ENCODE measurements around the gene SOX3. TPM values are rescaled to one million over a fixed set of nuclear protein-coding genes. Genes with fewer than 3 reads are reported as not detected.

SOX3 gene
- total RNA-seq, 6 experiments from 2014 or later, result not detected

GRCh38 chrX:140501940-140502468 is 2.9 kb downstream of the SOX3 start:
- intact Hi-C loops (cut with DNase I), result no loop called here
- H3K27me3 ChIP-seq, result peaks cover 0 to 13% of the 10 kb centered on the region in 2 donors
- 25% methylated on average over 14 of the region's 14 CpGs for WGBS (ENCODE audit: insufficient coverage, low coverage, low lambda C conversion rate, missing lambda C conversion rate)
- H3K36me3 ChIP-seq, result no peaks in the 10 kb centered on the region
- TF ChIP-seq POLR2A (IDR thresholded peaks at IDR 0.05) (no peak), CTCF (IDR thresholded peaks at IDR 0.05) (no peak)
- ATAC-seq (no peak), DNase-seq (no peak)
- H3K27ac ChIP-seq, result no peak overlapping the region
- H3K9me3 ChIP-seq, result no peaks in the 10 kb centered on the region
- no peak overlapping the region for H3K4me3 ChIP-seq
- H3K4me1 ChIP-seq, result no peaks in the 10 kb centered on the region

- intact Hi-C loops (cut with DNase I), result no loop called here
- Histone ChIP-seq H3K36me3 (no peaks in the 10 kb centered on the region), H3K4me3 (no peak overlapping the region), H3K9me3 (no peaks in the 10 kb centered on the region), H3K4me1 (no peaks in the 10 kb centered on the region), H3K27ac (no peak overlapping the region), H3K27me3 (peaks cover 0 to 13% of the 10 kb centered on the region in 2 donors)
- TF ChIP-seq POLR2A (IDR thresholded peaks at IDR 0.05) (no peak), CTCF (IDR thresholded peaks at IDR 0.05) (no peak)
- DNase-seq (no peak), ATAC-seq (no peak)
- WGBS (ENCODE audit: insufficient coverage, low coverage, low lambda C conversion rate, missing lambda C conversion rate), result 11% methylated on average over 9 of the region's 13 CpGs
These were observed 3.5 kb downstream of the SOX3 start for GRCh38 chrX:140501321-140501720.

GRCh38 chrX:140500441-140500840 is 4.4 kb downstream of the SOX3 start:
- DNase-seq (no peak), ATAC-seq (no peak)
- Histone ChIP-seq H3K9me3 (no peaks in the 10 kb centered on the region), H3K4me3 (no peak overlapping the region), H3K27ac (no peak overlapping the region), H3K4me1 (no peaks in the 10 kb centered on the region), H3K36me3 (no peaks in the 10 kb centered on the region), H3K27me3 (peaks cover 0 to 17% of the 10 kb centered on the region in 2 donors)
- intact Hi-C loops (cut with DNase I), result no loop called here
- 5% methylated on average over 9 of the region's 9 CpGs for whole genome bisulfite sequencing (ENCODE audit: insufficient coverage, low coverage, low lambda C conversion rate, missing lambda C conversion rate)
- TF ChIP-seq CTCF (IDR thresholded peaks at IDR 0.05) (no peak), POLR2A (IDR thresholded peaks at IDR 0.05) (no peak)

- Histone ChIP-seq H3K27ac (no peak overlapping the region), H3K4me1 (no peaks in the 10 kb centered on the region), H3K27me3 (peaks cover 0 to 14% of the 10 kb centered on the region in 2 donors), H3K4me3 (no peak overlapping the region), H3K36me3 (no peaks in the 10 kb centered on the region), H3K9me3 (no peaks in the 10 kb centered on the region)
- DNase-seq (no peak), ATAC-seq (no peak)
- WGBS (ENCODE audit: insufficient coverage, low coverage, low lambda C conversion rate, missing lambda C conversion rate), result 67% methylated on average over 1 of the region's 1 CpG
- no peak for TF ChIP-seq CTCF (IDR thresholded peaks at IDR 0.05)
- TF ChIP-seq POLR2A (IDR thresholded peaks at IDR 0.05), result no peak
- intact Hi-C loops (cut with DNase I), result no loop called here
These were observed 9.1 kb downstream of the SOX3 start for GRCh38 chrX:140495739-140496138.

All from right lobe of liver (tissue), 6 donors.